C4-2B (cell line): ENCODE results near the gene FGD4.

Experiments used
- CTCF ChIP-seq: fragments of 450-650 bp; conservative IDR thresholded peaks from 2 replicates; pipeline ENCODE4 v1.5.1; 2017; ENCODE audit warnings: mild to moderate bottlenecking
- ZFX ChIP-seq: fragments of 450-650 bp; IDR thresholded peaks from 2 replicates; pipeline ENCODE4 v1.6.1; 2017

GRCh38 chr12:32627976-32628375 is 228.6 kb downstream of the FGD4 start:
- no peak for TF ChIP-seq CTCF
- no peak for TF ChIP-seq ZFX
